HG02610 (cell line): ENCODE data around the gene TFR2.

Experiments used
- ATAC-seq: cut with Tn5 transposase; IDR thresholded peaks from one replicate; pipeline ENCODE4 v1.9.1; 2021; ENCODE audit warnings: mild to moderate bottlenecking, moderate library complexity; ENCODE audit not compliant: unreplicated experiment

The TFR2 gene

DNA sequence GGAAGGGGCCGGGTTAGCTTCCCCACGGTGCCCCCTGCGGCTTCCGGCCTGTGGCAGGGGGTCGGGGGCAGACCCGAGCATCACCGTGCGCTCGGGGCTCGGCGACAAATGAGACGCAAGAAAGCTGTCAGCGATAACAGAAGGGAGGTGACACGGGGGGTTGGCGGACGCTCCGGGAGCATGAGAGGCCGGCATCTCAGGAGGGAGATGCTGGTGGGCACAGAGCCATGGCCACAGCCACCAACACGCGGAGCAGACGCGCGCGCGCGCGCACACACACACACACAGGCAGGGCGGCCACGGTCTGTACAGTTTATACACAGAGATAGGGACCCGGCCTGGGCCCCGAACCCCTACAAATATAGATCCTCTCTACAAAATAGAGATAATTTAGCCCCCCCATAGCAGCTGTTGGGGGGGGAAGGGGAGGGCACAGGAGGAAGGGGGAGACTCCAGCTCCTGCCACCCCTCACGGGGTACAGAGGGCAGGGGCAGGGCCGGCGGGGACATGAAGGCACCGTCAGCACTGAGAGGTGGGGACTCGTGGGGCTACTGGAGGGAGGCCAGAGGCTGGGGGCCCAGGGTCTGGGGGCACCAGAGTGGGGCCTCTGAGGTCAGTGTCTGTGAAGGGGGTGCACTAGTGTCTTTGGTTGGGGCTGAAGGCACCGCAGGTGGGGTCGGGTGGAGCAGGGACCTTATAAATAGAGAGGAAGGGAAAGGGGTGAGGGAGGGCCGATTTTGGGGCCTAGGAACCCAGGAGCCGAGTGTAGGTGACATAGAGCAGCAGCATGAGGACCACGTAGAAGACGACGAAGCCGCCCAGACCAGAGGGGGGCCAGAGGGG, 66.8 kb downstream of the TFR2 start:
- no peak for ATAC-seq

DNA sequence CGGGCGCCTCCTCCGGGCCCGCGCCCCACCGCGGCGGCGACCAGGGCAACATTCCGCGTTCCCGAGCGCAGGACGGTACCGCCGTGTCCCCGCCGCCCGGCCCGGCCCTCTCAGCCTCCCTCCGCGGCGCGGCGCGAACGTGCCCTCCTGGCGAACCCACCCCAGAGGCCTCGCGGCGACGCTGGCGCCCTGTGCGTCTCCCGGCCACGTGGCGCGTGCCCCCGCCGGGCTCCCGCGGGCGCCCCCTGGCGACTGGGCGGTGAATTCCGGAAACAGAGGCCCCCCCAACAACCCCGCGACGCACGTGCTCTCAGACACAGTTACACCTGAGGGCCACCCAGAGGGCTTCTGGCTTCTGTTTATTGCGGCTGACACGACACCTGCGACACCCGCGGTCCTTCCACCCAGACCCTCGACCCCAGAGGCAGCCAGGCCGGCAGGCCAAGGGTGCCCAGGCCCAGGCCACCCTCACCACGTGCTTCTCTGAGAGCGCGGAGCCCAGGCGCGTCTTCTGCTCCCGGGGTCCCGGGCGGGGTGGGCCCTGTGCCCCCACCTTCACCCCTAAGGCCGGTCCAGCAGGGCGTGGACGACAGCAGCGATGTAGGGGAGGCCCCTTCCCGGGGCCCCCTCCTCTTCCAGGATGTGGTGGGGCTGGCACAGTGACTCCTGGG, 67.5 kb downstream of the TFR2 start, which contains the start of gene SAP25:
TSS of gene SAP25 (minus strand) at position 210 of the 671 bp plus-strand sequence. CDS start at position 52, 158 bp downstream.
- ATAC-seq, result no peak

DNA sequence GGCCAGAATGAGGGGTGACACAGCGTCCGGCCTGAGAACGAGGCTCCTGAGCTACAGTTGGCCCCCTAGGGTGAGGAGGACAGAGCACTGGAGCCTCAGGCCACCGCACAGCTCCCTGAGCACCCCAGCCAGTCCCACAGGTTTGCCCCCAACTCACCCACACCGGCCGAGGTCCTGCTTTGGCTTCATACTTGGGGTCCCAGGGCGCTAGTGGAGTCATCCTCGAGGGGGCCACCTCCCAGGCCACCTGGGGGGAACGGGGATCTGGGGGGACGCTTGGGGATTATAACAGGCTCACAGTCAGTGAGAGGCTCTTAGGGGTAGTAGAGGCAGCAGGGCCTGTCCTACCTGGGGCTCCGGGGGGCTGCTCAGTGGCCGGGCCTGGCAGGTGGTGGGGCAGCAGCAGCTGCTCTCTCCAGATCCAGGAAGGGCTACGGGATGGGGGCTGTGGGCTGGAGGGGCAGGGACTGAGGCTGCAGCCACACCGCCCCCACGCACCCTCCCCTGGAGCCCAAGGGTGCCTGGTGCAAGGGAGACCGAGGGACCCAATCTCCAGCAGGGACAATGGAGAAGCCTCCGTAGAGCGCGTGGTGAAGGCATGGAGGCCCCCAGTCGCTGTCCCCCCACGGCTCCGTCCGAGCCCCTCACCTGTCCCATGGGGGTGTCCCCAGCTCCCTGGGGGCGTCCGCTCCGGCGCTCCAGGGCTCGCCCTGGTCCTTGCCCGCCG, 68.2 kb downstream of the TFR2 start:
- ATAC-seq, result no peak

GRCh38 chr7:100572281-100572948, 68.9 kb downstream of the TFR2 start:
- no peak for ATAC-seq

GRCh38 chr7:100571829-100572116, 69.6 kb downstream of the TFR2 start:
- no peak for ATAC-seq

- ATAC-seq, result no peak
These were observed 70.2 kb downstream of the TFR2 start for GRCh38 chr7:100570954-100571828.
